ENCODE measurements around the gene RXRA. TPM values are rescaled to one million over a fixed set of nuclear protein-coding genes. Genes with fewer than 3 reads are reported as not detected.
A peak's percentile ranks its signal among the peaks of the same experiment; 100 is the strongest.

RXRA gene
- total RNA-seq, 1 donor from 2014 or later, result 66.9 TPM

DNA sequence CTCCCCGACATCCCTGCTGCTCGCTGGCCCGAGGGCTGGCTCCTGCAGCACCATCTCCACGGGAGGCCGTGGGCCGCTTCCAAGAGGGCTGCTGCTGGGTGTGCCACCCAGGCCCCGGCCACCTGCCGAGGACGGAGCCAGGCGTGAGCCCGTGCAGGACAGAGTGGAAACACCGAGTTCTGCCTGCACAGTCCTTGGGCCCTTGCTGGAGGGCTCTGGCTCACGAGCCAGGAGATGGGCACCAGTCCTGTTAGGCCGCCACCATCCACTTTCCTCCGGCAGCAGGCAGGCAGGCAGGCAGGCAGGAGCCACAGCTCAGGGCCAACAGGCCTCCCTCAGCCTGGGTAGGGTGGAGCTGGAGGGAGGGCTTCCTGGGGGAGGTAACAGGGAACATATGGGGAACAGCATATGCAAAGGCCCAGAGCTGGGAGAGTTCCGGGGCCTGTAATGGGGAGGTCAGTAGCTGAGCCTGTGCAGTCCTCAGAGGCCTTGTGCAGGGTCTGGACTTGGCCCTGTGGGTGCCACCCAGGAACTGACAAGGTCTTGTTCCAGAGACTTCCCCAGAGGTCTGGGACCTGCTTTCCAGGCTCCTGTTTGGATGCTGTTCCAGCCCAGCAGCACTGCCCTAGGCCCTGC lies 31.9 kb downstream of the RXRA start:
- Mint-ChIP-seq H3K4me1 (ENCODE audit: unreplicated experiment) (peaks cover 14% of the 10 kb centered on the region), H3K4me3 (no peak overlapping the region), H3K9me3 (no peaks in the 10 kb centered on the region), H3K27me3 (no peaks in the 10 kb centered on the region), H3K27ac (peak overlapping the region; percentile 93), H3K36me3 (no peaks in the 10 kb centered on the region)
- TF ChIP-seq CTCF (conservative IDR thresholded peaks at IDR 0.05), result no peak
- no peak for DNase-seq (ENCODE audit: extremely low spot score, unreplicated experiment)

GRCh38 chr9:134358662-134359319 lies 32.5 kb downstream of the RXRA start:
- DNase-seq (ENCODE audit: extremely low spot score, unreplicated experiment), result no peak
- no peak for TF ChIP-seq CTCF (conservative IDR thresholded peaks at IDR 0.05)
- Mint-ChIP-seq H3K27ac (peak overlapping the region; percentile 56), H3K36me3 (no peaks in the 10 kb centered on the region), H3K9me3 (no peaks in the 10 kb centered on the region), H3K27me3 (no peaks in the 10 kb centered on the region), H3K4me1 (ENCODE audit: unreplicated experiment) (peaks cover 13% of the 10 kb centered on the region), H3K4me3 (no peak overlapping the region)

GRCh38 chr9:134359493-134360179 lies 33.4 kb downstream of the RXRA start:
- Mint-ChIP-seq H3K4me3 (no peak overlapping the region), H3K4me1 (ENCODE audit: unreplicated experiment) (peaks cover 13% of the 10 kb centered on the region), H3K27ac (no peak overlapping the region), H3K27me3 (no peaks in the 10 kb centered on the region), H3K36me3 (no peaks in the 10 kb centered on the region), H3K9me3 (no peaks in the 10 kb centered on the region)
- TF ChIP-seq CTCF (conservative IDR thresholded peaks at IDR 0.05), result no peak
- DNase-seq (ENCODE audit: extremely low spot score, unreplicated experiment), result no peak

DNA sequence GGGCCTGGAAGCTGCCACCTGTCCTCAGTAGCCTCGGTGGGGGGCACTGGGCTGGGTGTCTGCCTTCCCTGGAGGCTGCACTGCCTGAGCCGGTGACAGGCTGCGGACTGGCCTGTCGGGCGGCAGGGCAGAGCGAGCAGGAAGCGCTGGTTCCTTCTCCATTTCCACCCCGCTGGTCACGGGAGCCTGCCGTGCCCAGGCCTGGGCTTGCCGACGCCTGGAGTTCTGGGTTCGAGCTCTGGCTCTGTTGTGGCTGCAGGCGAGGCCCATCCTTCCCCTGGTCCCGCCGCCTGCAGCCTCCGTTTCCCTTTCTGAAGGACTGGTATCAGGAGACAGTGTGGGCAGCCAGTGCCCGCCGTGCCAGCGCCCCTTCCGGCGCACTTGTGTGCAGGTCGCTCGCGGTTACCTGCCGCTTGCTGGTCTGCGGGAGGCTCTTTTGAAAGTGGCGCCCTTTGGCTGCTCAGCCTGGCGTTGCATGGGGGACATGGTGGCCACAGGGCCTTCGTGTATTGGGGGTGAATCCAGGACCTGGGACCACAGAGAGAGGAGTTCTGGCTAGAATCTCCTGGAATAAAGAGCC lies 34.0 kb downstream of the RXRA start:
- Mint-ChIP-seq H3K4me3 (no peak overlapping the region), H3K4me1 (ENCODE audit: unreplicated experiment) (peaks cover 11% of the 10 kb centered on the region), H3K9me3 (no peaks in the 10 kb centered on the region), H3K36me3 (no peaks in the 10 kb centered on the region), H3K27ac (no peak overlapping the region), H3K27me3 (no peaks in the 10 kb centered on the region)
- TF ChIP-seq CTCF (conservative IDR thresholded peaks at IDR 0.05), result no peak
- no peak for DNase-seq (ENCODE audit: extremely low spot score, unreplicated experiment)

GRCh38 chr9:134360897-134361296 lies 34.6 kb downstream of the RXRA start:
- Mint-ChIP-seq H3K36me3 (no peaks in the 10 kb centered on the region), H3K9me3 (no peaks in the 10 kb centered on the region), H3K4me1 (ENCODE audit: unreplicated experiment) (peaks cover 15% of the 10 kb centered on the region), H3K27ac (no peak overlapping the region), H3K4me3 (no peak overlapping the region), H3K27me3 (no peaks in the 10 kb centered on the region)
- TF ChIP-seq CTCF (conservative IDR thresholded peaks at IDR 0.05), result no peak
- no peak for DNase-seq (ENCODE audit: extremely low spot score, unreplicated experiment)

Data from type B pancreatic cell (in vitro differentiated cells).